PC-3 (cell line): ENCODE measurements around the gene RACK1. TPM values are rescaled to one million over a fixed set of nuclear protein-coding genes. Genes with fewer than 3 reads are reported as not detected.
A peak's percentile ranks its signal among the peaks of the same experiment; 100 is the strongest.
"Not testable (repeated sequence)": the region's sequence is repeated elsewhere in the genome, so short reads cannot be mapped to it uniquely, and the experiment has no call there.

Experiments used
- ATAC-seq: fragments of 200-7000 bp; cut with Tn5 transposase; 2 replicates; pipeline ENCODE4 v1.9.1; 2020; ENCODE audit warnings: mild to moderate bottlenecking, moderate library complexity
- BruUV-seq: library from RNA; stranded (reverse); fragments of 400-500 nt; replicated peaks from 2 replicates; lab custom pipeline; 2021; lab: Mats Ljungman, UMichigan
- CTCF ChIA-PET: fragments of 300-600 bp; sonication (Branson Sonifier 250); formaldehyde crosslinking; loops from one replicate; lab custom pipeline; 2022; ENCODE audit warnings: antibody characterized with exemption; lab: Charles Lee
- POLR2A ChIA-PET: fragments of 300-600 bp; sonication (Branson Sonifier 250); formaldehyde crosslinking; loops from one replicate; lab custom pipeline; 2022; ENCODE audit warnings: antibody characterized with exemption; ENCODE audit not compliant: unreplicated experiment; lab: Charles Lee
- DNase-seq: peaks from one replicate; pipeline ENCODE4 v3.0.0-alpha.2; 2015
- H2AFZ ChIP-seq: fragments of 300-600 bp; sonication (generic); 2 replicates; pipeline ENCODE4 v1.6.0; 2016; ENCODE audit warnings: antibody characterized with exemption, low read length
- H3F3A ChIP-seq: fragments of 300-600 bp; sonication (generic); one replicate; pipeline ENCODE4 v1.6.0; 2017; ENCODE audit warnings: antibody characterized with exemption, low read length, control low read depth, mild to moderate bottlenecking; ENCODE audit not compliant: unreplicated experiment
- H3K27ac ChIP-seq: fragments of 300-600 bp; sonication (generic); 2 replicates; pipeline ENCODE4 v1.5.1; 2016; ENCODE audit warnings: mild to moderate bottlenecking, low read length
- H3K27me3 ChIP-seq: fragments of 300-600 bp; sonication (generic); 2 replicates; pipeline ENCODE4 v1.6.1; 2016; ENCODE audit warnings: low read length, mixed read lengths
- H3K36me3 ChIP-seq: fragments of 300-600 bp; sonication (generic); 2 replicates; pipeline ENCODE4 v1.6.1; 2016; ENCODE audit warnings: low read depth, mixed run types, low read length, mixed read lengths
- H3K4me1 ChIP-seq: fragments of 300-600 bp; sonication (generic); 2 replicates; pipeline ENCODE4 v1.5.1; 2016; ENCODE audit warnings: low read length; ENCODE audit not compliant: insufficient read depth
- H3K4me2 ChIP-seq: fragments of 300-600 bp; sonication (generic); 2 replicates; pipeline ENCODE4 v1.6.0; 2016; ENCODE audit warnings: low read length
- H3K4me3 ChIP-seq: fragments of 300-600 bp; sonication (generic); 2 replicates; pipeline ENCODE4 v1.5.1; 2016; ENCODE audit warnings: mild to moderate bottlenecking, low read length, mixed read lengths
- H3K79me2 ChIP-seq: fragments of 300-600 bp; sonication (generic); 2 replicates; pipeline ENCODE4 v1.6.1; 2017; ENCODE audit warnings: low read length, mixed read lengths
- H3K9ac ChIP-seq: fragments of 300-600 bp; sonication (generic); 2 replicates; pipeline ENCODE4 v1.6.0; 2016; ENCODE audit warnings: mild to moderate bottlenecking, low read length
- H3K9me2 ChIP-seq: fragments of 300-600 bp; sonication (generic); replicated peaks from 2 replicates; pipeline ENCODE4 v1.6.1; 2016; ENCODE audit warnings: mixed run types, low read length, mixed read lengths
- H3K9me3 ChIP-seq: fragments of 300-600 bp; sonication (generic); 2 replicates; pipeline ENCODE4 v1.6.1; 2016; ENCODE audit warnings: low read length, mixed read lengths
- H4K20me1 ChIP-seq: fragments of 300-600 bp; sonication (generic); 2 replicates; pipeline ENCODE4 v1.6.1; 2016; ENCODE audit warnings: low read length, mixed read lengths
- CTCF ChIP-seq: fragments of 300-600 bp; sonication (generic); conservative IDR thresholded peaks from 2 replicates; pipeline ENCODE4 v1.5.1; 2017; ENCODE audit warnings: antibody characterized with exemption, low read depth, mild to moderate bottlenecking, low read length
- EZH2 ChIP-seq: fragments of 300-600 bp; sonication (generic); IDR thresholded peaks from one replicate; pipeline ENCODE4 v1.6.1; 2017; ENCODE audit warnings: antibody characterized with exemption, mild to moderate bottlenecking, low read length; ENCODE audit not compliant: unreplicated experiment
- EZH2phosphoT487 ChIP-seq: fragments of 300-600 bp; sonication (generic); IDR thresholded peaks from 2 replicates; pipeline ENCODE4 v1.6.1; 2018; ENCODE audit warnings: mild to moderate bottlenecking, antibody characterized with exemption, low read length, borderline replicate concordance
- intact Hi-C: fragments of 100-400 bp; cut with micrococcal nuclease; formaldehyde crosslinking; loops from 2 replicates; pipeline ENCODE4 v1.9.0; 2023
- total RNA-seq: library from RNA; depleted of rRNA; stranded (reverse); fragments of >200 nt; gene quantifications from 2 replicates; pipeline ENCODE4 v1.2.3, GENCODE V29; 2014

The RACK1 gene
- total RNA-seq, 1 experiment from 2014 or later = 3,047 TPM

GRCh38 chr5:181210148-181210547 lies 33.6 kb downstream of the RACK1 start:
- DNase-seq, H3K9ac ChIP-seq, ATAC-seq, H3K79me2 ChIP-seq, H4K20me1 ChIP-seq, CTCF ChIA-PET, intact Hi-C loops, BruUV-seq, POLR2A ChIA-PET, H3K36me3 ChIP-seq, H3K4me3 ChIP-seq, H3K27ac ChIP-seq, H3K9me3 ChIP-seq, H3F3A ChIP-seq, H2AFZ ChIP-seq, H3K27me3 ChIP-seq, H3K4me2 ChIP-seq, H3K9me2 ChIP-seq: not testable (repeated sequence)
- peaks cover 12% of the 10 kb centered on the region for H3K4me1 ChIP-seq

GRCh38 chr5:181209006-181209405 lies 34.7 kb downstream of the RACK1 start:
- H3K9me3 ChIP-seq, H3K9ac ChIP-seq, CTCF ChIA-PET, H3K27ac ChIP-seq, H3F3A ChIP-seq, H4K20me1 ChIP-seq, BruUV-seq, DNase-seq, H3K27me3 ChIP-seq, H3K9me2 ChIP-seq, H2AFZ ChIP-seq, intact Hi-C loops, H3K4me3 ChIP-seq, ATAC-seq, POLR2A ChIA-PET, H3K36me3 ChIP-seq, H3K79me2 ChIP-seq, H3K4me2 ChIP-seq: not testable (repeated sequence)
- H3K4me1 ChIP-seq = peaks cover 12% of the 10 kb centered on the region

- H3K27ac ChIP-seq = no peak overlapping the region
- ChIA-PET CTCF (interaction anchor here (1.0 to 1.2 kb wide), 2 partner anchors 20 to 35 kb away, joined by 3 to 7 read pairs; no protein-coding TSS in a partner anchor), POLR2A (interaction anchor here (0.6 to 1.4 kb wide), 4 partner anchors 15 to 232 kb away, joined by 5 to 9 read pairs (median 6); no protein-coding TSS in a partner anchor)
- no peak overlapping the region for H3K9ac ChIP-seq
- intact Hi-C loops = loop anchor here (1.0 kb wide), 3 partner anchors 10 to 20 kb away; partner anchors contain the start of gene TRIM41
- H3K4me3 ChIP-seq = peak overlapping the region; percentile 85; the same call in 1 of the 2 replicates
- no peaks in the 10 kb centered on the region for H3F3A ChIP-seq
- no peak overlapping the region for H2AFZ ChIP-seq
- no peaks in the 10 kb centered on the region for H3K36me3 ChIP-seq
- no peaks in the 10 kb centered on the region for H3K9me2 ChIP-seq
- BruUV-seq = no TSS peak
- no peaks in the 10 kb centered on the region for H3K27me3 ChIP-seq
- no peak for ATAC-seq
- H3K4me1 ChIP-seq = peaks cover 18% of the 10 kb centered on the region
- no peak for TF ChIP-seq CTCF
- no peak for TF ChIP-seq EZH2
- TF ChIP-seq EZH2phosphoT487 = no peak
- no peaks in the 10 kb centered on the region for H4K20me1 ChIP-seq
- no peaks in the 10 kb centered on the region for H3K9me3 ChIP-seq
- no peak for DNase-seq
- H3K79me2 ChIP-seq = peaks cover 5% of the 10 kb centered on the region; the same call in 1 of the 2 replicates
- H3K4me2 ChIP-seq = peak overlapping the region; percentile 85; the same call in 1 of the 2 replicates
Measured at GRCh38 chr5:181207960-181208253, 35.8 kb downstream of the RACK1 start.
